NCI-H82 treated with DMSO at 0.1 percent for 48 hours (cell line): ENCODE data around the gene KRT2.

Experiments used
- DNase-seq: peaks from one replicate; lab custom pipeline; 2025; ENCODE audit not compliant: unreplicated experiment; lab: John Stamatoyannopoulos, UW

Gene KRT2

DNA sequence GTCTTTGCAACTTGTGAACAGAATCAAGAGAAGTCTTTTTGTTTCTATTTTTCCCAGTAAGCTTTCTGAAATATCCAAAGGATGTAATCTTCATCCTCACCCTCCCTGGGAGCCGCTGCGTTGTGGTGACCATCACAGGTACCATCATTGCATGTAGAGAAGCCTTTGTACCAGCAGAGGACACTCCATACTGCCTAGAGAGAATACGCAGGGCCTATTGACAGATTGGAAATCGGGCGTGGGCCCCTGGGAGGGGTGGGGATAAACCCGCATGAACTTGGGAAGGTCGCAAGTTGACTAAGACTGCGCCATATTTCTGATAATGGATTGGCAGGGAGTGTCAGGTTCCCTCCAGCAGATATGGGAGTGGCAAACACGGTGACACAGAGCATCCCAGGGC lies 15.5 kb upstream of the KRT2 start:
- DNase-seq = no peak

DNA sequence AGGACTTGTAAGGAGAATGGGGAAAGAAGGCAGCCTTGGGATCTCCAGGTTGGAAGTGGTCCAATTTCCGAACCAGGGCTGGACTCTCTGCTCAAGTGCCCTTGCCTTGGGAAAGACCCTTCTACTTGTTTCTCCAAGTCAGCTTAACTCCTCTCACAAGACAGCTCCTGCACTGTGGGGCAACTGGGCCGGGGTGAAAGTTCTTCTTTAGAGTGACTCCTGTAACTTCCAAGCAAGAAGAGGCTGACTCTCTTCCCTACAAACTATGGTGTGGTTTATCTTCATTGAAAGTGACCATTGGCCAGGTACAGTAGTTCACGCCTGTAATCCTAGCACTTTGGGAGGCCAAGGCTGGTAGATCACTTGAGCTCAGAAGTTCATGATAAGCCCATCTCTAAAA lies 14.5 kb upstream of the KRT2 start:
- DNase-seq = no peak

DNA sequence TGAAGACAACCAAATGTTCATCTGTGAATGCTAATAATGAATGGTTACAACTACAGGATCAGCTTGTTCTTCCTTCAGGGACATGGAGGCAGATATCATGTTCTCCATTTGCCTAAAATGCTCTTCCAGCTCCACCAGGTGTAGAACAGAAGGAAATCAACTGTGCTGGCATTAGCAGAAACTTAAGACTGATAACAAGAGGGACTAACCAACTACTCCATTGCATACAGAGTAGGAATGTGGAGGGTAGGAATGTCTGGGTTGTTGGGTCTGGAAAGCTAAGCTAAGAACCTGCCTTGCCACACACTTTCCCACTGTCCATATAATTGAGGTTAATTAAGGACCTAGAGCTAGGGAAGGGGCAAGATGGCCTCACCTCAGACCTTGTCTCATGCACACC lies 11.4 kb upstream of the KRT2 start:
- no peak for DNase-seq

DNA sequence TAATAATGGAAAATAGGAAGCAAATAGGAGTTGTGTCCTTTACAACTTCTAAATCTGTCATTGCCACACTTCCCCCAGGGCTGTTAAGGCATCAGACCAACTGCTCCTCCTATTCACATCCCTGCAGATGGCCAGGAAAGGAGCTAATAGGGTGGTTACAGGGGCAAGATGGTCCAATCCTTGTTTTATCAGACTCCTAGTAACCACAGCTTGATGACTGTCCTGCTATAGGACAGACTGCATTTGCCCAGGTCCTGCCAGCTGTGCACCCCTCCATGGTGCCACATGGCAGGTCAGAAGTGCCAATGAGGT lies 10.9 kb upstream of the KRT2 start:
- DNase-seq = no peak

DNA sequence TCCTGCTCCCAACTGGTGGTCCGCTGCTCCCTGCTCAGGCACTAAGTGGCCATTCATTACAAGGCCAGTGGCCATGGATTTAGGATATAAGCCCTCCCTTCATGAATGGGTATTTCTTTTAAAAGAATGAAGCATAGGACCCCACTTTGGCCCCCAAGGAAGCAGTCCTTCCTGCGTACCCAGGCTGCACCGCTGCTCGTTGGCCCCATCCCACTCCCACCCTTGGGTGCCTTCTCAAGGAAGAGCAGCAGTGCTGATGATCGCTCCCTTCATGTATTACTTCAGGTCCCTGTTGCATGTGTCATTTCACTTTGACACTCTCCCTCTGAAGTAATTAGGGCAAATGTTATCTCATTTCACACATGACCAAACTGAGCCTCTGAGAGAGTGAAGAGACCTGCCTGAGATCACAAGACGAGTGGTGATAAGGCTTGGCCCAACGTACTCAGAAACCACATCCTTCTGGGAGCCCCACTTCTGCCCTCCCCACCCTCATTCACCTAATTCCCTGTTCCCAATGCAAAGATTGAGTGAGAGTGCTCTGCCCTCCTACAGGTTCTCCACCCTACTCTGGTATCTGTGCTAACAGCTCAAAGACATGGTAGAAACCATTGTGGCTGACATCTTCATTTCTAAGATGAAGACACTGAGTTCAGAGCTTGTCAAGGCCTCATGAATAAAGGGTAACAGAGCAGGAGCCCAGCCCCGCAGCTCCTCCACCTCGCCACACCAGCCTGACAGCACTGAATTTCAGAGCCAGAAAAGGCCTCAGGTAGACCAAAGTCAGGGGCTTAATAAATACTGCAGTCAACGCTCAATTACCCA lies 10.3 kb upstream of the KRT2 start:
- no peak for DNase-seq

DNA sequence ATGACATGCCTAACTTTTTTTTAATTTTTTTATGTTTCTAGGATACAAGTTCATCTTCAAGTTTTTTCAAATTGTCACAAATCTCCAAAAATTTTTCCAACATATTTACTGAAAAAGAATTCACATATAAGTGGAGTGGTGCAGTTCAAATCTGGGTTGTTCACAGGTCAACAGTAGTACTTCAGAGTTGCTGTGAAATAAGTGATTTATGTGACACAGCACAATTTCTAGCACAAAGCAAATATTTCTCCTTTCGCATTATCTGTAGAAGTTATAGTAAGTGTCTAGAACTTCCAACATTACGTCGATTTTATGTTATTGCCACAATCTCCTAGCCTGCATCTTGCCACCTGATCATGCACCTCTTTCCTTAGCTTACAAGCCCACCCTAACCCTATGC lies 9.7 kb upstream of the KRT2 start:
- no peak for DNase-seq

DNA sequence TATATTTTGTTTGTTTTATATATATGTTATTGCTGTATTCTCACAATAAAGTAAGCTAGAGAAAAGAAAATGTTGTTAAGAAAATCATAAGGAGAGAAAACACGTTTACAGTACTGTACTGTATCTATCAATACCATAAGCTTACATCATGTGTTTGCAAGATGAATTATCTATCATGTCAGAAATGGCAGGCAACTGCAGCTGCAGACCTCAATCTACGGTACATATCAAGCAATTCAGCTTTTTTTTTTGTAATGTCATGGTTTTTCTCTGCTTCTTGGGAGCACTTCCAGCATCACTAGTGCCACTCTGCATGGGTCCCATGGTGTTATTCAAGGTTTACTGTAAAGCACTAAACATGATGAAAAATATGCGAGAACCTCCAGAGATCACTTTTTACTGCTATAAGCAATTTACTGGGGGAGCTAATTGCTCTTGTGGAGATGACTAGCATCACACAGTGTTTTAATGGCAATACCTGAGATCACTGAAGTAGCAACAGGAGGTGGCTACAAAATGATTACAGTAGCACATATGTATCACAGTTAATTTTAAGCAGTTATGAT lies 9.0 kb upstream of the KRT2 start:
- no peak for DNase-seq

DNA sequence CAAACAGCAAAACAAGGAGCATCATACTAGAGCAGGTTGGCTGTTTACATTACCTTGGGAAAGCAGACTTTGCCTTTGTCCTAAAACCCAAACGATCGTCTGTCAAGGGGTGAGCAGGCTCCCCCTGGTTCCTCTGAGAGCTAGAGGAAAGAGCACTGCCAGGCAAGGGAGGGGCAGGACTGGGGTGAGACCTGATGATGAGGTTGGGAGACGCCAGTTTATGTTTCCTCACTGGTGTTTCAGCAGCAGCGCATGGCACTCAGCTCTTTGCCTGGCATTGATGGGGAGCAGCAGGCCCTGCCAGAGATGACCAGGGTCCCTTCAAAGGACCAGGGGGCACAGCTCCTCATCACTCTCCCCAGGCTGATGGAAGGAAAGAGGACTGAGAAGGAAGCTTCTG lies 7.9 kb upstream of the KRT2 start:
- DNase-seq = no peak

DNA sequence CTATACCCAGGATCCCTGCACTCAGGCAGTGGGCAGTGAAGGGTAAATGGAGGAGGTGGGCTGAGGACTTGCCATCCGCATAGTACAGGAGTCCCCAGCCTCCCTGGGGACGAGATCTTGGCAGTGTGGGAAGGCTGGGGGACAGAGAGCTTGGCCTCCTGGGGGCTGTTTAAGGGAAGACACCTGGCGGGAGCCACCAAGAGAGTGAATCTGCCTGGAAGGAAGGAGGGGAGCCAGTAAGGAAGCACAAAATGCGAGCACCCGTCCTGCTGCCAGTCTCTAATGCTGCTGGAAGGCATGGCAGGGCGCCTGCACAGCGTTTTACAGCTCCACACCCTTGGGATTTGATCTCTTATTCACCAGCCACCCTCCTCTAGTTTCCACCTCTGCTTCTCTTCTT lies 7.4 kb upstream of the KRT2 start:
- no peak for DNase-seq

DNA sequence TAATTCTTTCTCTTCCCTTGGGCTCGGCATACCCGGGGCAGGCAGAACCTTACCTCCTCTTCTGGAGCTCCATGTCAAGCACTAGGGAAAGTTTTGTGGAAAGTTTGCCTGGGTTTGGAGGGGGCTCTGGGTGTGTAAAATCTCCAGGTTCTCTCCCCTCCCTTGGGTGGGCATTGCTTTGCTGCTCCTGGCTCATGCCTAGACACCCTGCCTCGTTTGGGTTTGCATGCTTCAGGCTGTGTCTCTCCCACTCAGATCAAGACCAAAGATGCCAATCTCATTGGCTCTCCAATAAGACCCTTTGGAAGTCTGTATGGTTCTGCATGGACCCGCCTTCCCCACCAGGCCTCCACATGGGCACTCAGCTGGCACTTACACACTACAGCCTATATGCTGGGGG lies 6.2 kb upstream of the KRT2 start:
- DNase-seq = no peak

DNA sequence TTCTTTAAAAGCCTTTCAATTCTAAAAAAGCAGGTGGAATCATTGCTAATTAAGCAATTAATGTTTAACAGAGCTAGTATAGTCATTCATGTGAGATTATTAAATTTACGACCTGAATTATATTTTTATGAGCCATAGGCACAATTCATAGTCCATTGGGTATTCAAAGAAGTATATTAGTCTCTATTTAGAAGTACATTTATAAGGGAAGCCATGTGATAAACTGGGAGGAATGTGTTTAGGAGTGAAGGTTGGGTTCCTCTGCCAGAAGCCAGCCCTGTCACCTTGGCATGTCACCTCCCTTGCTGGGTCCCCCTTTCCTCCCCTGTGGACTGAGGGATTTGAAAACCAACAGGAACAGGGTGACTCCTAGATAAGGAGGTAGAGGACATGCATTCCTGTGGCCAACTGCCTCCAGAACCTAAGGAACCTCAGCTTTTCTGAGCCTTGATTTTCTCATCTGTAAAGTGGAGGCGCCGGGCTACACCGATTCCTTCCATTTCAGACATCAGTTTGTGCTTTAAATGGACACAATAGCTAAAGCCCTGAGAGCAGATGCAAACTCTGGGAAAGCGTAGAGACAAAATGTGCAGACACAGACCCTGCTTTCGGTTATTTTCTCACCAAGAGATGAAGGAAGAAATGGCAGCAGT lies 5.4 kb upstream of the KRT2 start:
- no peak for DNase-seq

DNA sequence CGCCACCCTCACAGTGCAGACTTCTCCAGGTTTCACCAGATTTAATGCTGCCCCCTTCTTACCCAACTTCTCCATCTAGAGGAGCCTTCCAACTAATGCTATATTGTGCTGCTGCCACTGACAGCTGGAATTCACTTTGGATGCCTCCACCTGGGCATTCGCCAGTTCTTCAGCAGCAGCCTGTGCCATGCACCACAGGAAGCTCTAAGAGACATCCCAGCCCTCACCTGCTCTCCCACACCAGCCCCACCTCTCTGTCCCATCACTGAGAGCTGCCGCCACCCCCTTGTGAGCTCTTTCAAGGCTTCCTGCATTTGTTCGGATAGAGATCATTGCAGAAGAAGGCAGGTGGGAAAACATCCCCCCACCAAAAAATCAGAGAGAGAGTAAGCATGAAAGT lies 4.6 kb upstream of the KRT2 start:
- DNase-seq = no peak

DNA sequence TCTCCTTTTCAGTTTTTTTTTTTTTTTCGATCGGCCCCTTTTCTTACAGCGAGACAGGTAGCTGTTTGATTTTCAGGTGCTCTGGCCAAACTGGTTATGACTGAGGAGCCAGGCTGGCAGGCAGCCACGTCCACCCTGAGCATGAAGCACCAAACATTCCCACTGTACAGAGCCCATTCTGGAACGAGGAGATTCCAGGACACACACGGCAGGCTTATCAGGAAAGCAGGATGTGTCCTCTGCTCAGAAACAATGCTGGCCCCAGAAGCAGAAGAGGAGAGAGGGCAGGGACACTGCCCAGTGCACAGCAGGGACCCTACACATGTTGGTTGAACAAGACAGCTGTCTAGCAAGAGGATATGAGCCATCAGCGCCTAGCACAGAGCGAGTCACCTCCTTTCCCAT lies 3.7 kb upstream of the KRT2 start:
- DNase-seq = no peak

DNA sequence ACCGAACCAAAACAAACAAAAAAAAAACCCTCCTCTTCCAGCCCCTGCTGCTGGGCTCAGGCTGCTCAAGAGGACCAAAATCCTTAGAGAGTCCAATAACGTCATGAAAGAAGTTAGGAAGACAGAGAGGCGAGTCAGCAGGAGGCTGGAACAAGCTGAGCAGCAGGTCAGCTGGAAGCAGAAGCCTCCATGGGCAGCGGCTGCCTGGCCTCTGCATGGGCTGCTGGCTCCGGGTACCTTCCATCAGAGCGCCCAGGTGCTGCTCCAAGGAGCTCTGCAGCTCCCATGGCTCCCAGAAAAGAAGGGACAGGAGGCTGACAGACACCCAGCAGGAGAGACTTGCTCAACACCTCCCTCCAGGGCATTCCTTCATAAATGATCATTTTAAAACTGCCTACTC lies 3.2 kb upstream of the KRT2 start:
- DNase-seq = no peak

DNA sequence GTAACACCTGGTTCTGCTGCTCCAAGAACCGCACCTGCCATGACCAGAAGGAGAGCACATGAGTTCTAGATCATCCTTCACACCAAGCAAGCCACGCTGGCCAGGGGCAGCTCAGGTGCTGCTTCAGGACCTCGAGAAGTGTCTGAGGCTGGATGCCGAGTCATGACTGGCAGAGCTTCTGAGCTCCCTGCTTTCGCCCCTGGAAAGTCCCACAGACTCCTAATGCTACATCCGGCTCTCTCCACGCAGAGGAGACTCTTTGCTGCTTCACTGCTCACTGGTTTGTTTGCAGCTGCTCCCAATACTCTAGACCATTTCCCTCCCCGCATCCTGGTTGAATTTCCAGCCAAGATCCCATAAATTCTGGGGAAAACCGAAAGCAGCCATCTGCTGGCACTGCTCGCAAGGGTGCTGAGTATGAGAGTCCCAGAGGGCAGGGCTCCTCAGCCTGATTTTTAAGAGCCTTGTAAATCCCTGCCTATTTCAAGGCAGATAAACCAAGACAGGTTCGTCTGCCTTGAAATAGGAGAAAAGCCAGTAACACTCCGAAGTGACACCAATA lies 1.4 kb downstream of the KRT2 start:
- DNase-seq = no peak

DNA sequence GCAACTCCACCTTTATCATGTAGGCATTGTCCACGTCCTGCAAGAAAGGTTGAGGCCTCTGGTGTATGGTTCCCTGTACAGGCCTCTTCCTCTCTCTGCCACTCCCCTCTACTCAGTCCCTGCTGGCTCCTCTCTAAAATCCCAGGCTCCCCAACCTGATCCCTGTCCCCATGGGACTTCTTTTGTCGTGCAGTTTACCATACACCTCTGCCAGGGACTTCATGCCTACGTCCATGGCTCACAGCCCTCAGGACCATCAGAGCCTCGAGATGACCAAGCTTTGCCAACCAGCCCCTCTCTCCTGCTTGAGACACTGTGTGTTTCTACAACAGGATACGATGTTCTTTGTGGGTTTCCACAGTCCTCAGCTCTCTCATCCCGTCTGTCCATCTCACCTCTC lies 2.9 kb downstream of the KRT2 start:
- DNase-seq = no peak

DNA sequence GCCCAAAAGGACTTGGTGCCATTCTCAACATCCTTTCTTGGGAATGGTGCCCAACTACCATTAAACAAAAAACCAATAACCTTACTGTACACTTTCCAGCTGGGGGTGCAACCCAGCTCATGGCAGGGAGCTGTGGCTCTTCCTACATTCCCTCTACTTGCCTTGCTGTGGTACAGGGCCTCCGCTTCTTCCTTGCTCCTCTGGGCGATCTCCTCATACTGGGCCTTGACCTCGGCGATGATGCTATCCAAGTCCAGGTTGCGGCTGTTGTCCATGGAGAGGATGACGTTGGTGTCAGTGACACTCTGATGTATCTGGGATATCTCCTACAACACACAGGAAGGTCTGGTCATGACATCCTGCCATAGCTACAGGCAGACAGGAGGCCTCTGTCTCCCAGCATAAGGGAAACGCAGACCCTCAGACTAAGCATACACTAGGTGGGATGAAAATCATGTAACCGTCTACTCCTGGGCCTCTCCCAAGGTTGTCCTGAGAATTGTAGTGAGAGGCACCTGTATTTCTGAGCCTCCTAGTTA lies 3.9 kb downstream of the KRT2 start:
- DNase-seq = no peak

DNA sequence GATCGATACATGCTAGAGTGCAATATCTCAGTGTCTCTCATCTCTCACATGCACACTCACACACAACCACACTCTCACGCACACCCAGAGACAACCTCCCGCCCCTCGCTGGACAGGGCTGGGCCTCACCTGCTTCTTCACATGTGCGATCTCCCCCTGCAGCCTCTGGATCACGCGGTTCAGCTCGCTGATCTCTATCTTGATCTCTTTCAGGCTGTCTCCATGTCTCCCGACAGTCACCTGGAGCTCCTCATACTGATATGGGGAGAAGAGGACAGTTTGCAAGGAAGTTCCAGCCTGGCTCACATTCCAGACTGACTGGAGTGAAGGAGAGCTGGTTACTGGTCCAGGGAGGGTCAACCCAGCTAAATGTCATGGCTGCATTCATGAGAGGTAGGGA lies 4.4 kb downstream of the KRT2 start:
- no peak for DNase-seq

DNA sequence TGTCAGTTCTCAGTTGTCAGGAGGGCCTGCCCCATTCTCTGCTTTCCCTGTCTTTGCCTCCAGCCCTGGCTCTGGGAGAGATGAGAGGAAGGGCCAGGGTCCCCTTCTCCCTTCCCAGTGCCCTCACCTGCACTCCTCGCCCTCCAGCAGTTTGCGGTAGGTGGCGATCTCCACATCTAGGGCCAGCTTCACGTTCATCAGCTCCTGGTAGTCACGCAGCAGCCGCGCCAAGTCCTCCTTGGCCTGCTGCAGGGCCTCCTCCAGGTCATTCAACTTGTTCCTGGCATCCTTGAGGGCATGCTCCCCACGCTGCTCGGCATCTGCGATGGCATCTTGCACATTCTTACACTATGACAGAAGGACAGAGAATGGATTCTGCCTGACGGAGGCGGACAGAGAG lies 5.4 kb downstream of the KRT2 start:
- no peak for DNase-seq

DNA sequence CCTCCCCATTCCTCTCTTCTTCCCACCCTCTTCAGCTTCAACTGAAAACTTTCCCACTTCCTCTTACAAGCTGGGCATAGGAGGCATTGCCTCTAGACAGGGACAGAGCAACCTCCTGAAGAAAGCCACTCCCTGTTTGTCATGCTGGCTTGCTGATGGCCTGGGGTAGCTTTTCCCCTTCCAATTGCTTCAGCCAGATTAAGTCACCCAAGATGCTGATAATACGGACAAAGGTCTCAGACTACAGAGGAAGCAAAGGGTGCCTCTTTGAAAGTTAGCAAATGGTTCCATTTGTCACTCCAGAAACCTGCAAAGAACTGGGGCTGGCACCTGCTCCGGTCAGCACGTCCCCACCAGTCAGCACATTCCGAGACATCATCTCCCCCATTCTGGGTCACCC lies 6.0 kb downstream of the KRT2 start:
- DNase-seq = no peak

DNA sequence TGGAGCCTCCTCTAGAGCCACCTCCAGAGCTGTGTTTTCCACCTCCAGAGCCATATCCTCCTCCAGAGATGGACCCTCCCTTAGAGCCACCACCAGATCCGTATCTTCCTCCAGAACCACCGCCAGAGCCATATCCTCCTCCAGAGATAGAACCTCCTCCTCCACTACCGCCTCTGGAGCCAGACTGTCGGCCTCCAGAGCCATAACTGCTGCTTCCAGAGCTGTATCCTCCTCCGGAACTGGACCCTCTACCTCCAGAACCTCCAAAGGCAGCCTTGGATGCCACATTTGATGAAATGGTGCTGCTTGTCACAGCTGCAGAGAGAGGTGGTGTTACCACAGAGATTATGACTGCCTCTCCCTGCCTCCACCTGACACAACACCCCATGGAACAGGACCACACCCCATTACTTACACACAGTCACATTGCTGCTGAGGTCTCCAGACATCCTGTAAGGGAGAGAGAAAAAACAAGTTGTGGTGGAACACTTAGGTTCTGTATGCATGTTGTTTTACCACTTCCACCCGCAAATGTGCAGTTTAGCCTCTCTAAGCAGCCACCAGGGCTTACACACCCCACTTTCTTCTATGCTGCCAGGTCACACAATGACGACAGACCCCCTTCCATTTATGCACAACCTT lies 6.8 kb downstream of the KRT2 start:
- DNase-seq = no peak

DNA sequence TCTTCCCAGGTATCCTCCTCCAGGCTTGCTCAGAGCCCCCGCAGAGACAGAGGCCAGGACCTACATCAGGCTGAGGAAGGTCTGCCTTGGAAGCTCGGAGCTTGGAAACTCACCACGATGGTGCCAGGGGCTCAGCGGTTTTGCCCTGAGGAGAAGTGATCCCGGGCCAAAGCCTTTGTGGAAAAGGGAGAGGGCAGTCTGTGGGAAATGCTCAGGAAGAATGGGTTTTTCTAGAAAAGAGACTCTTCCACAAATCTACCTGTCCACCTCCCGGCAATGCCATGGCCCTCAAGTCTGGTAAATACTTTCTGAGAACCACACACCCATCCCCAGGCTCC lies 8.0 kb downstream of the KRT2 start:
- DNase-seq = no peak
